Right atrium auricular region (tissue), 2 donors: ENCODE results near the gene RXFP4. TPM values are rescaled to one million over a fixed set of nuclear protein-coding genes. Genes with fewer than 3 reads are reported as not detected.

ENCODE experiments used
- DNase-seq: peaks from one replicate; pipeline ENCODE4 v3.0.0-alpha.2; 2019; ENCODE audit warnings: low spot score
- H3K27ac ChIP-seq, 2 donors: fragments of 200-600 bp; sonication (generic); 1 replicate in 1 of 2; 2 replicates in 1 of 2; pipeline ENCODE4 v1.5.1; 2016 to 2019
- H3K27me3 ChIP-seq, 2 donors: fragments of 200-600 bp; sonication (generic); one replicate each; pipeline versions ENCODE4 v1.5.1 to v1.6.0; 2017 to 2019
- H3K36me3 ChIP-seq: fragments of 200-600 bp; sonication (generic); one replicate; pipeline ENCODE4 v1.5.1; 2016
- H3K4me1 ChIP-seq, 2 donors: fragments of 200-600 bp; sonication (generic); one replicate each; pipeline versions ENCODE4 v1.5.1 to v1.6.0; 2017 to 2019
- H3K4me3 ChIP-seq, 2 donors: fragments of 200-600 bp; sonication (generic); 1 replicate in 1 of 2; 2 replicates in 1 of 2; pipeline ENCODE4 v1.5.1; 2017 to 2019; ENCODE audit warnings: mild to moderate bottlenecking in 1 of 2, moderate library complexity in 1 of 2
- H3K9me3 ChIP-seq, 2 donors: fragments of 200-600 bp; sonication (generic); one replicate each; pipeline ENCODE4 v1.5.1; 2019
- total RNA-seq, 2 donors: library from RNA; depleted of rRNA; stranded (reverse); fragments of >200 nt; gene quantifications; one replicate each; pipeline ENCODE4 v1.1.0, GENCODE V29; 2016
- TF ChIP-seq, protein P1 (sequence below), 2 donors: fragments of 200-600 bp; sonication (generic); IDR thresholded peaks; one replicate each; pipeline ENCODE4 v1.5.1; 2019; ENCODE audit warnings: antibody characterized with exemption in 2 of 2

The RXFP4 gene
- total RNA-seq, 2 donors from 2014 or later, result not detected

DNA sequence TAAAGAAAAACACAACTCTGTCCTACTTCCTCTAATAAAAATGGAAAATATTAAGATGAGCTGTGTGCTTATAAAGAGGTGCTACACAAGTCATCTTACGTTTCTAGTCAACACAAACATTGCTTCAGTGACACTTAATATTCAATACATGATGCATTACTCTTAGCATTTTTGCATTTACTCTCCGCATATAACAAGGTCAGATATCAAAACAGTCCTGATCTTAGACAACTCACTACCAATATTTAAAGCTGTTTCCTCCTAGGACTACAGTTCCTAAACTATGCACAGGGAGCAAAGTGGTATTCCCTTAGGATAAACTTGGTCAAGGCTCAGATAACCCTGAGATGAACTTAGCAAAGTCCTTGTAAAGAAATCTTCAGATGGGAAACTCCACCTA lies 42.5 kb upstream of the RXFP4 start:
- H3K36me3 ChIP-seq, result peaks cover 65% of the 10 kb centered on the region
- H3K9me3 ChIP-seq, result no peaks in the 10 kb centered on the region
- H3K4me1 ChIP-seq, result peaks cover 0 to 5% of the 10 kb centered on the region in 2 donors
- no peak overlapping the region for H3K27ac ChIP-seq
- no peaks in the 10 kb centered on the region for H3K27me3 ChIP-seq
- TF ChIP-seq, protein P1, sequence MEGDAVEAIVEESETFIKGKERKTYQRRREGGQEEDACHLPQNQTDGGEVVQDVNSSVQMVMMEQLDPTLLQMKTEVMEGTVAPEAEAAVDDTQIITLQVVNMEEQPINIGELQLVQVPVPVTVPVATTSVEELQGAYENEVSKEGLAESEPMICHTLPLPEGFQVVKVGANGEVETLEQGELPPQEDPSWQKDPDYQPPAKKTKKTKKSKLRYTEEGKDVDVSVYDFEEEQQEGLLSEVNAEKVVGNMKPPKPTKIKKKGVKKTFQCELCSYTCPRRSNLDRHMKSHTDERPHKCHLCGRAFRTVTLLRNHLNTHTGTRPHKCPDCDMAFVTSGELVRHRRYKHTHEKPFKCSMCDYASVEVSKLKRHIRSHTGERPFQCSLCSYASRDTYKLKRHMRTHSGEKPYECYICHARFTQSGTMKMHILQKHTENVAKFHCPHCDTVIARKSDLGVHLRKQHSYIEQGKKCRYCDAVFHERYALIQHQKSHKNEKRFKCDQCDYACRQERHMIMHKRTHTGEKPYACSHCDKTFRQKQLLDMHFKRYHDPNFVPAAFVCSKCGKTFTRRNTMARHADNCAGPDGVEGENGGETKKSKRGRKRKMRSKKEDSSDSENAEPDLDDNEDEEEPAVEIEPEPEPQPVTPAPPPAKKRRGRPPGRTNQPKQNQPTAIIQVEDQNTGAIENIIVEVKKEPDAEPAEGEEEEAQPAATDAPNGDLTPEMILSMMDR (IDR thresholded peaks at IDR 0.05), result no peak
- DNase-seq, result no peak
- no peak overlapping the region for H3K4me3 ChIP-seq

DNA sequence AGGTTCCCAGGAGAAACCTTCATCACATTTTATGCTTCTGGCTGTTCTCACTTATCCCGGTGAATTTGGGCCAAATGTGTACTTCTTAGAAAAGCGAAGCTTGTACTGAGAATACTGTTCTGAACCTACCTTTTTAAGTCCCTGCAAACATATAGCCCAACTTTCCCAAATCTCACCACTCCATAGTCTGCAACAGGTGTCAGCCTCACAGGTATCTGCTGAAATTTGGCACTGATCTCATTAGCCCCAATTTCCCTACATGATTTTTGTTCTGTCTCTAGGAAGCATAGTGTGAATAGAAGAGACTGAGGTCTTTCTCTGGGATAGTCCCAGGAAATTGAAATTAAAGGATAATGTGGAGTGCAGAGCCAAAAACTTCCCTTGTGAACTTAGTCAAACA lies 41.8 kb upstream of the RXFP4 start:
- peaks cover 72% of the 10 kb centered on the region for H3K36me3 ChIP-seq
- DNase-seq, result no peak
- H3K9me3 ChIP-seq, result no peaks in the 10 kb centered on the region
- H3K4me1 ChIP-seq, result no peaks in the 10 kb centered on the region
- no peak overlapping the region for H3K27ac ChIP-seq
- no peaks in the 10 kb centered on the region for H3K27me3 ChIP-seq
- H3K4me3 ChIP-seq, result no peak overlapping the region
- TF ChIP-seq, protein P1 (IDR thresholded peaks at IDR 0.05), result no peak

DNA sequence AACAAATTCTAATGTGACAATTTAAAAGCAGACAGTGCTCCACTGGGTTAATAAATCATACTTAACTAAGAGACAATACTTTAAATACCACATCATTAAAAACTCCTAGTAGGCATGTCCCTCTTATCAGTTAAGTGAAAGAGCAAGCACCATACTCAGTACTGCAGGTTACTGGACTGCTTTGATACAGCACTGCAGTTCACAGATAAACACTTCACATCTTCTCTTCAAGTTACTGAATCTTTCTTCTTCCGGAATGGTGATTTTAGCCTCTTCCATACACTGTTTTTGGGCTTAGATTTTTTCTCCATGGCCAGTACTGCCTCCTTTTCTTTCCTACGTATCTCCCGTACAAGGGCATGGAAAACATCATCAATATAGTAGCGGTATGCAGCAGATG lies 41.3 kb upstream of the RXFP4 start:
- Histone ChIP-seq H3K4me1 (no peaks in the 10 kb centered on the region), H3K9me3 (no peaks in the 10 kb centered on the region), H3K27ac (no peak overlapping the region), H3K4me3 (no peak overlapping the region), H3K27me3 (no peaks in the 10 kb centered on the region), H3K36me3 (peaks cover 77% of the 10 kb centered on the region)
- no peak for DNase-seq
- TF ChIP-seq, protein P1 (IDR thresholded peaks at IDR 0.05), result no peak

DNA sequence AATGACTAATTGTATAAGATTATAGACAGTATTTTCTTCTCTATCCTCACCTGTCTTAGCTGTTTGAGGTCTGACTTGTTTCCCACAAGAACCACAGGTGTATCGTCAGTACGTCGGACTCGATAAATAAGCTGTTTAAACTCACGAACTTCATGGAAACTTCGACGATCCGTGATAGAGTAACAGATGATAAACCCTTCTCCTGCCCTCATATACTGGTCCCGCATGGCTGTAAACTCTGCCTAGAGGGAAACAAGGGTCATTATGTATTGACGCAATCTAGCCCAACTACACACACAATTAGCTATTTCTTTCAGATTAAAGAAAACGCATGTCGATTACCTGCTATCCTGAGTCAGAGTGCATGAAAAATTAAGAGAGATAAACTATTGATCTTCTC lies 37.2 kb upstream of the RXFP4 start:
- H3K27me3 ChIP-seq, result no peaks in the 10 kb centered on the region
- H3K36me3 ChIP-seq, result peaks cover 92% of the 10 kb centered on the region
- no peak for DNase-seq
- H3K9me3 ChIP-seq, result no peaks in the 10 kb centered on the region
- TF ChIP-seq, protein P1 (IDR thresholded peaks at IDR 0.05), result no peak
- no peak overlapping the region for H3K4me3 ChIP-seq
- H3K27ac ChIP-seq, result no peak overlapping the region
- H3K4me1 ChIP-seq, result no peaks in the 10 kb centered on the region

DNA sequence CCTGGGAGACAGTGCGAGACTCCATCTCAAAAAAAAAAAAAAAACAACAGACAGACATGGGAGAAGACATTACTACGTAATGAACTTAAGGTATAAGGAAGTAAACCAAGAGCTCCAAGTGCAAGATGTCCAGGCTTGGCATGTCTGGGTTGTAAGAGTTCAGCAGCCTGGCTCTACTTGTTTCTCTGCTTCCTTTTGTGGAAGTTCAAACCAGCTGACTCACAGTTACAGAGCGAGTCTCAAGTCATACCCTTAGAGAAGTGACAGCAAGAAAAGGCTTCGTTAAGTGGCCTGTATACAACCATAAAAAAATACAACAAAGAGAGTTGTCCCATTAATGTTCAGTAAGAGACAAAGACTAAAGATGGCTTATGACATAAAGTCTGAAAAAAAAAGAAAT lies 31.5 kb upstream of the RXFP4 start:
- TF ChIP-seq, protein P1 (IDR thresholded peaks at IDR 0.05), result no peak
- DNase-seq, result no peak
- H3K4me1 ChIP-seq, result peaks cover 0 to 22% of the 10 kb centered on the region in 2 donors
- H3K27ac ChIP-seq, result peak overlapping the region; percentile 93 to 95
- peaks cover 60% of the 10 kb centered on the region for H3K36me3 ChIP-seq
- no peaks in the 10 kb centered on the region for H3K9me3 ChIP-seq
- no peaks in the 10 kb centered on the region for H3K27me3 ChIP-seq
- H3K4me3 ChIP-seq, result peak overlapping the region; percentile 78 to 84

DNA sequence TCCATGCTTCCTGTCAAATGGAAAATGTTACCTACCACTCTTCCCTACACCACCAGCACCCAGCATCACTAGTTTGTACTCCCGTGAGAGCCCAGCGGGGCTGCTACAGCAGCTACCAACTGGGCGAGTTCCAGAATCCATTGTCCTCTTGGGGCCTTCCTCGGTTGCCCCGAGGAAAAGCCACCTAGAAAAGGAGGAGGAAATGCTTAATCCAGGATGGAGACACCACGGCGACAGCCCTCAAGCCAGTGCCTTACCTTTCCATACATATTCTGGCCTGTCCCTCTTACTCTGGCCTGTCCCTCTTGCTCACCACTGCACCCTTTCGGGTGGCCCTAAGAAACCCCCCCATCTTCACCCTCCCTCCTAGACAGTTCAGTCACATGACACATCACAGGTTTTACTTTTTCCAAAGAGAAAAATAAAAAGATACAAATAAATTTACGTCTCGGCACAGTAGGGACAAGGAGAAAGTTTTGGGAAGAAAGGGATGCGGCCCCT lies 30.8 kb upstream of the RXFP4 start:
- Histone ChIP-seq H3K4me1 (peaks cover 0 to 22% of the 10 kb centered on the region in 2 donors), H3K27ac (peak overlapping the region; percentile 93 to 95)
- TF ChIP-seq, protein P1 (IDR thresholded peaks at IDR 0.05), result no peak

More for the DNA sequence above, 30.8 kb upstream of the RXFP4 start:
- Histone ChIP-seq H3K9me3 (no peaks in the 10 kb centered on the region), H3K36me3 (peaks cover 60% of the 10 kb centered on the region), H3K27me3 (no peaks in the 10 kb centered on the region), H3K4me3 (peak overlapping the region; percentile 78 to 84)
- DNase-seq, result no peak
